NCI-H774 (cell line): Measurements from ENCODE around the gene IGF2R.
"Not testable (repeated sequence)": the region's sequence is repeated elsewhere in the genome, so short reads cannot be mapped to it uniquely, and the experiment has no call there.

Experiments used
- DNase-seq: peaks from one replicate; lab custom pipeline; 2025; lab: John Stamatoyannopoulos, UW

The IGF2R gene

GRCh38 chr6:160138839-160139419, 170.0 kb downstream of the IGF2R start:
- DNase-seq: no peak

GRCh38 chr6:160139420-160139851, 170.6 kb downstream of the IGF2R start:
- DNase-seq: no peak

- not testable (repeated sequence) for DNase-seq
These were observed 171.6 kb downstream of the IGF2R start for GRCh38 chr6:160140493-160140892.

DNA sequence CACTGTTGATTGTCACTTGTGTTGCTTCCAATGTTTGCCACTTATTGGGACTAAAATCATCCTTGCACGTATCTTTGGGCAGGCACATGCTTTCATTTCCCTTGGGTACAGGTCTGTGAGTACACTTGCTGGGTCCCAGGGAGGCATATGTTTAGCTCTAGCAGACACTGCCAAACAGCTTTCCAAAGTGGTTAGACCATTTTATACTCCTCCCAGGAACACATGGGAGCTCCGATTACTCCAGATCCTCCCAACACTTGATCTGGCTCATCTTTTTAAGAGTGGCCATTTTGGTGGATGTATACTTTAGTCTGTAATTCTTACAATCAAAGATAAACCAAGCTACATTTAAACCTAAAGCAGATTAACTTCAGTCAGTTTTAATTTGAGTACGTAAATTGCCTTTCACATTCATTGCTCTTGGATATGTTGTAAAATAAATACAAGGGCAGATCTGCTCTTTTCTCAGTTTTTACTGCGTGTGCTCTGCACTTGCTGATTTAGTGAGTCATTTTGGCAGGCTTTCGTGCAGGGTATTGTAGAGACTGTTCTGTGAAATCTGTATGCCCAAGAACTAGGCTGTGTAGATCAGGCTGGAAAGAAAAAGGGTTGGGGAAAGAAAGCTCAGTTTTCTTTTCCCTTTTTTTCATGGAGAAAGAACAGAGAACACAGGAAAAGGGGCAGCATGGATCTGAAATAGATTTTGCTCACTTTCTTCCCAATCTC, 172.3 kb downstream of the IGF2R start:
- DNase-seq: no peak

- DNase-seq: no peak
These were observed 173.3 kb downstream of the IGF2R start for GRCh38 chr6:160142115-160142715.

GRCh38 chr6:160146454-160147145, 177.7 kb downstream of the IGF2R start:
- DNase-seq: no peak

DNA sequence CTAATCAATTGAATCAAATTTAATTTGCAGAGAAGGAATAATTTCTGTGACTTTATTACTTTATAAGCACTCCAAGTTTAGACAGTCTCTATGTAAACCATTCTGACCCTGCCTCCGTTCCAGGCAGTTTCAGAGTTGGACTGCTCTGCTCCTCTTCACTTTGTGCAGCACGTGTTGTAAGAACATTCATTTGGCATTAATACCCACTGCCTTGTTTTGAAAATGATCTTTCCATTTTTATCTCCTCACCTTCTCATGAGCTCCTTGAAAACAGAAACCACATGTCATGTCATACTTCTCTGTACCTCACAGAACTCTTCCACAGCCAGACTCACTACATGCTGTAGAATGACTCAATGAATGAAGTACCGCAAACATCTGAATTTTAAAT, 178.3 kb downstream of the IGF2R start:
- no peak for DNase-seq

GRCh38 chr6:160154471-160154870, 185.6 kb downstream of the IGF2R start:
- no peak for DNase-seq

GRCh38 chr6:160156842-160157241, 188.0 kb downstream of the IGF2R start:
- DNase-seq: no peak

GRCh38 chr6:160160450-160160849, 191.6 kb downstream of the IGF2R start:
- no peak for DNase-seq
